Activated naive CD4-positive, alpha-beta T cell (primary cell): ENCODE measurements around the gene IRGQ.
"Not testable (repeated sequence)": the region's sequence is repeated elsewhere in the genome, so short reads cannot be mapped to it uniquely, and the experiment has no call there.

Experiments
- DNase-seq, 4 experiments: peaks; one replicate each; lab custom pipeline; 2025; lab: John Stamatoyannopoulos, UW

The IRGQ gene, protein sequence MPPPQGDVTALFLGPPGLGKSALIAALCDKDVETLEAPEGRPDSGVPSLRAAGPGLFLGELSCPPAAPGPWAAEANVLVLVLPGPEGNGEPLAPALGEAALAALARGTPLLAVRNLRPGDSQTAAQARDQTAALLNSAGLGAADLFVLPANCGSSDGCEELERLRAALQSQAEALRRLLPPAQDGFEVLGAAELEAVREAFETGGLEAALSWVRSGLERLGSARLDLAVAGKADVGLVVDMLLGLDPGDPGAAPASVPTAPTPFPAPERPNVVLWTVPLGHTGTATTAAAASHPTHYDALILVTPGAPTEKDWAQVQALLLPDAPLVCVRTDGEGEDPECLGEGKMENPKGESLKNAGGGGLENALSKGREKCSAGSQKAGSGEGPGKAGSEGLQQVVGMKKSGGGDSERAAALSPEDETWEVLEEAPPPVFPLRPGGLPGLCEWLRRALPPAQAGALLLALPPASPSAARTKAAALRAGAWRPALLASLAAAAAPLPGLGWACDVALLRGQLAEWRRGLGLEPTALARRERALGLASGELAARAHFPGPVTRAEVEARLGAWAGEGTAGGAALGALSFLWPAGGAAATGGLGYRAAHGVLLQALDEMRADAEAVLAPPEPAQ

GRCh38 chr19:43595999-43596841 lies at the start of gene IRGQ, which contains the start of gene ZNF576:
TSS of gene IRGQ (minus strand) at chr19:43596134. CDS start at chr19:43595338, 796 bp downstream.
TSS of gene ZNF576 (plus strand) at chr19:43596595. CDS start at chr19:43597109, 514 bp downstream.
- peak; percentile 99 to 100 (median 100) for DNase-seq

DNA sequence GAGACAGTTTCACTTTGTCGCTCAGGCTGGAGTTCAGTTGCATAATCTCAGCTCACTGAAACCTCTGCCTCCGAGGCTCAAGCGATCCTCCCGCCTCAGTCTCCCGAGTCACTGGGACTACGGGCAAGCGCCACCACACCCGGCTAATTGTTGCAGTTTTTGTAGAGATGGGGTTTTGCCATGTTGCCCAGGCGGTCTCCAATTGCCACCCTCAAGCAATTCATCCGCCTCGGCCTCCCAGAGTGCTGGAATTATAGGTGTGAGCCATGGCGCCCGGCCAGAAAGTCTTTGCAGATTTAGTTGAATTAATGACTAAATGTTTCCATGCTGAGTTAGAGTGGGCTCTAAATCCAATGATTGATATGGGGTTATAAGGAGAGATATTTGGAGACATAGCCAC lies 48.2 kb upstream of the IRGQ start:
- DNase-seq: no peak

DNA sequence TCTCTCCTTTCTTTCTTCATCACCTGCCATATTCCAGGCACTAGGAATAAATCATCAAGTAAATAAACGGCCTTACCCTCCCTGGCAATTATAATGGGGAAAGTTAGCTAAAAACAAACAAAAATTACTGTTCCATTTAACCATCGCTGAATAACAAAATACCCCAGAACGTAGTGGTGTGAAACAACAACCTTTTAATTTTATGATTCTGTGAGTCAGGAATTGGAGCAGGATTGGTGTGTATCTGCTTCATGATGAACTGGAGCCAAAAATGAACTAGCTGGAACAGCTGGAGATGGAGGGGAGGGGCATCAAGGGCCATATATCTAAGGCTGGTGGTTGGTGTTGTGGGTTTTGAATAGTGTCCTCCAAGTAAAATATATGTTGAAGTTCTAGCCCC lies 47.4 kb upstream of the IRGQ start:
- DNase-seq: no peak

GRCh38 chr19:43642531-43642930 lies 46.6 kb upstream of the IRGQ start:
- DNase-seq: no peak

- DNase-seq: no peak
These were observed 45.4 kb upstream of the IRGQ start for GRCh38 chr19:43641333-43641732.

DNA sequence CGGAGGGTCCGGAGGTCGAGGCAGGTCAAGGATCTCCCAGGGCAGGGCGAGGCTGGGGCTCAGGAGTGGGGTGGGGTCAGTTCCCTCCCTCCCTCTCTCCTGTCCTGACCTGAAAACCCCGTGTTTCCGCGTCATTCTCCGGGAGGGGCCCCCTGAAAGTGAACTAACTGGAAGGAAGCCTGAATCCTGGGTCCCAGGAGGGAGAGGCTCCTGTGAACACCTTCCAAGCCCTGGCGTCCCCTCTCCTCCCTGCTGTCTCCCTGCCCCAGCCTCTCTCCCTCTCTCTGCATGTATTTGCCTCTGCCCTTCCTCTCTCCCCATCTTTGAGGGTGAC lies 44.5 kb upstream of the IRGQ start:
- DNase-seq: no peak

DNA sequence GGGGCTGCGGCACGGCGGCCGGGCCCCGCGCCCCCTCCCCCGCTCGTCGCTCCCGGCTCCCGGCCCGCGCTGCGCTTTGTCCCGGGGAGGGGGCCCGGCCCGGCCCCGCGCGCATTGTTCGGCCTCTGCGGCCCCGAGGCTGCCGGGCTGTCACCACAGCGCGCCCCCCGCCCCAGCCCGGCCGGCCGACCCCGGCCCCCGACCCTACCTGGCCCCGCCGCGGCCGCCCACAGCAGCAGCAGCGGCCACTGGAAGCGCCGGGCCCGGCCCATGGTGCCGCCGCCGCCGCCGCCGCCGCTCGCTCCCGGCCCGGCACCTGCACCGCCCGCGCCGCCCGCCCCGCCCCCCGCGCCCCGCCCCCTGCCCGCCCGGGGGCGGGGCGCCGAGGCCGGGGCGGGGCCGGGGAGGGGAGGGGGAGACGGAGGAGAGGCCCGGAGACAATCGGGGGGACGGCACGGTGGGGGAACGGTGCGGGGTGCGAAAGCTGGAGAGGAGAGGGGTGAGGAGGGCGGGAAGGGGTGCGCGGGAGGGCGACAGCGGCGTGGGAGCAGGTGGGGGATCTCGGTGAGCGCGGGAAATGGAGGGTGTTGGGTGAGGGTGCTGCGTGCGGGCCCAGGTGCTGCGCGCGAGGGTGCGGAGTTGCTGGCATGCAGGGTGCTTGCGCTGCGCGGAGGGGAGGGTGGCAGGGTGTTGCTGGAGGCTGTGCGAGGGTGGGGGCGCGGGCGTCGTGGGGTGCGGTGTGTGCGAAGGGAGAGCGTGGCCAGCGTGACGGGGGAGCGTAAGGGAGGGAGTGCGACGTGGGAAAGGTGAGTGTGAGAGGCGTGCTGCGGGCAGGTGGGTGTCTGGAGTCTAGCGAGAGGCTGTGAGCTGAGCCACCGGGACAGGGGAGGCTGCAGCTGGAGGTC lies 43.8 kb upstream of the IRGQ start, which contains the start of gene CADM4:
Gene CADM4 (minus strand): TSS at position 332 of the 905 bp plus-strand sequence. CDS start 60 bp downstream, at position 272.
- peak in 3 of 4 experiments; percentile 21 to 60 (median 39) for DNase-seq

GRCh38 chr19:43638995-43639518 lies 43.1 kb upstream of the IRGQ start:
- DNase-seq: no peak

- no peak for DNase-seq
These were observed 42.5 kb upstream of the IRGQ start for GRCh38 chr19:43638214-43638994.

DNA sequence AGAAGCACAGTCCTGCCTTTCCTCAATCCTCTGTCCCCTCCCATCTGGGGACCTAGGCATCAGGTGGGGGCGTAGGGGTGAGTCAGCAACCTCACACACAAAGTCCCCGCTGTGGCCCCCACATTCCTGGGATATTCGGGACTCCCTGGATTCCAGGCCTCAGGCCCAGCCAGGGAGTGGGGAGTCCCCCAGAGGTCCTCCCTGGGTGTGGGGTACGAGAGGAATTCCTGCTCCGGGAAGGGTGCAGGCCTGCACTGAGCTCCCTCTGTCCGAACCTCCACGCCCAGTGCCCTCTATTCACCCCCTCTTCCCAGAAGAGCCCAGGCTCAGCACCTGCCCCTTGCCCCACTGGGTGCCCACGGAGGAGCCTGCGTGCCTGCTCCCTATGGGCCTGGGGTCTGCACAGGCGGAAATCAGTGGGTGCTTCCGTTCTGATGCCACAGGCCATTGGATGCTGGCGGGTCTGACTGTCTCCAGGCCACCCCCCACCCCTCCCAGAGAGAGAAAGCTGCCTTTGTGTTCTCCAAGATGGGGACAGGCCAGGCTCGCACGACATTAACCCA lies 40.3 kb upstream of the IRGQ start:
- no peak for DNase-seq

DNA sequence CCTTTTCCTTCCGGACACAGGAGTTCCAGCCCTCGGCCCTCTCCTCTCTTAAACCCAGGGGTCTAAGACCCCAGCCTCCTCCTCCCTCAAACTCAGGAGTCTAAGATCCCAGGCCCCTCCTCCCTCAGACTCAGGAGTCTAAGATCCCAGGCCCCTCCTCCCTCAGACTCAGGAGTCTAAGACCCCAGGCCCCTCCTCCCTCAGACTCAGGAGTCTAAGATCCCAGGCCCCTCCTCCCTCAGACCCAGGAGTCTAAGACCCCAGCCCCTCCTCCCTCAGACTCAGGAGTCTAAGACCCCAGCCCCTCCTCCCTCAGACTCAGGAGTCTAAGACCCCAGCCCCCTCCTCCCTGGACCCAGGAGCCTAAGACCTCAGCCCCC lies 39.6 kb upstream of the IRGQ start:
- DNase-seq: not testable (repeated sequence)

DNA sequence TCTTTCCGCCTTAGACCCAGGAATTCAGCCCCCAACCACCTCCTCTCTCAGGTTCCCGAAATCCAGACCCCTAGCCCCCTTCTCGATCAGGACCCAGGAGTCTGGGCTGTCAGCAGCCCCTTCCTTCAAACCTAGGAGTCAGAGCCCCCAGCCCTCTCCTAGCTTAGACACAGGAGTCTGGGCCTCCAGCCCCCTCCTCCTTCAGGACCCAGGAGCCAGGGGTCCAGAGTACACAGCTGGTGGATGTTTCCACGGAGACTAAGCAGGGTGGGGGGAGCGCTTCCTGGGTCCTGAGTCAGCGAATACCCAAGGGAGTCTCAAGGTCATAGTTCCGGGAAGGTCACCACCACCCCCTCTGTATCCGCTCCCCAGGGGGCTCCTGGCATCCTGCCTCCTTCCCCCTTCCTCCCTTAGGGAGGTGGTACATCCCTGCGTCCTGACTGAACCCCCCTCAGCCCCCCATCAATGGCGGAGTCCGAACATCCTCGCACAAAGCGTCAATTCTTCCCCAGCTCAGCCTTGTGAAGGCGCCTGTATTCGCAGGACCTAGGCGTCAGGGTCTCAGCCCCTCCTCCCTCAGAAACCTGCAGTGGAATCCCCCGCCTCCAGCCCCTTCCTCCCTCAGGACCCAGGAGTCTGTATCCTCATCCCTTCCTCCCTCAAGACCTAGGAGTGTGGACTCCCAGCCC lies 39.1 kb upstream of the IRGQ start:
- DNase-seq: no peak

DNA sequence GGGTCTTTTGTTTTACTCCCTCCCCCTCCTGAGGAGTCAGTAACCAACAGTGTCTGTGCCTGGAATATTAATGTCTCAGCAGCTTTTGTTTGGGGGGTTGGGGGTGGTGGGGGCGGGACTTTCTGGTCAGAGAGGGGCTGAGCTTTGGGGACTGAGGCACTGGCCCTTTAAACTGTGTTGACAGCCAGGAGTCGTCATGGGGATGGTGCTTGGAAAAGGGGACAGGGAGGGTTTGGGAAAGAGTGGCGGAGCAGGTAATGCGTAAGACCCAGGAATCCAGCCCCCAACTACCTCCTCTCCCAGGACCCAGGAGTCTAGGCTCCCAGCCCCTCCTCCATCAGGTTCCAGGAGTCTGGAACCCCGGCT lies 38.6 kb upstream of the IRGQ start:
- DNase-seq: no peak

DNA sequence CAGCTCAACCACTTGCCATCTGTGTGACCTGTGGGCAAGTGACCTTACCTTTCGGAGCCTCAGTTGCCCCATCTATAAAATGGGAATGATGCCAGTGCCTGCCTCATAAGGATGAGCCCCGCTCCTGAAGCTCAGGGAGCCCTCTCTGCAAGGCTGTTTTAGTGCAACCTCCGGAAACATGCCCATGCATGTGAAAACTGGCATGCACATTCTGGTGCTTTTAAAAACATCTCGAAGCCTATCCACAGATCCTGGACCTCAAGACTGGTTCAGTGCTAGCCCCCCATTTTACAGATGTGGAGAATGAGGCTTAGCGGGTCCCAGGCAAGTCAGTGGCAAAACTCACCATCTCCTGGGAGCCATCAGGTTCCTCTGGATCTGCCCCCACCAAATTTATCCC lies 38.1 kb upstream of the IRGQ start:
- DNase-seq: no peak

DNA sequence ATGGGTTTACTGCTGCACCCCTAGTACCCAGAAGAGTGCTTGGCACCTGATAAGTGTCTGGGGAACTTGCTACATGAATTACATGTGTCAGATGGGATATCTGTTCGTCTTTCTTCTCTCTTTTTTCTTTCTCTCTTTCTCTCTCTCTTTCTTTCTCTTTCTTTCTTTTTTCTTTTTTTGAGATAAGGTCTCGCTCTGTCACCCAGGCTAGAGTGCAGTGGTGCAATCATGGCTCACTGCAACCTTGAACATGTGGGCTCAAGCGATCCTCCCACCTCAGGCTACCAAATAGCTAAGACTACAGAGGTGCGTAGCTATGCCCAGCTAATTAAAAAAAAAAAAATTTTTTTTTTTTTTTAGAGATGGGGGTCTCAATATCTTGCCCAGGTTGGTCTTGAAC lies 37.6 kb upstream of the IRGQ start:
- DNase-seq: no peak

- DNase-seq: no peak
These were observed 35.6 kb upstream of the IRGQ start for GRCh38 chr19:43631491-43631890.

- DNase-seq: no peak
These were observed 32.9 kb upstream of the IRGQ start for GRCh38 chr19:43628646-43629326.

GRCh38 chr19:43626838-43627237 lies 30.9 kb upstream of the IRGQ start:
- no peak for DNase-seq
